GM18517 (cell line): Measurements from ENCODE around the gene DBX1.
"Not testable (repeated sequence)": the region's sequence is repeated elsewhere in the genome, so short reads cannot be mapped to it uniquely, and the experiment has no call there.

Experiments used
- ATAC-seq: cut with Tn5 transposase; IDR thresholded peaks from one replicate; pipeline ENCODE4 v1.9.1; 2021; ENCODE audit warnings: mild to moderate bottlenecking, moderate library complexity; ENCODE audit not compliant: unreplicated experiment

DBX1 gene

GRCh38 chr11:20160425-20161229 is at the start of gene DBX1:
Gene DBX1, minus strand, starts transcription at chr11:20160475. Its CDS starts 151 bp downstream, at chr11:20160324.
- no peak for ATAC-seq

GRCh38 chr11:20208622-20209111 is 48.4 kb upstream of the DBX1 start:
- no peak for ATAC-seq

GRCh38 chr11:20207781-20208621 is 47.7 kb upstream of the DBX1 start:
- no peak for ATAC-seq

GRCh38 chr11:20205807-20206206 is 45.5 kb upstream of the DBX1 start:
- ATAC-seq, result no peak

GRCh38 chr11:20204681-20205080 is 44.4 kb upstream of the DBX1 start:
- no peak for ATAC-seq

GRCh38 chr11:20203831-20204230 is 43.6 kb upstream of the DBX1 start:
- ATAC-seq, result no peak

- ATAC-seq, result no peak
Measured at GRCh38 chr11:20201231-20201630, 41.0 kb upstream of the DBX1 start.

- ATAC-seq, result not testable (repeated sequence)
Measured at GRCh38 chr11:20200331-20200955, 40.2 kb upstream of the DBX1 start.

GRCh38 chr11:20197881-20198280 is 37.6 kb upstream of the DBX1 start:
- no peak for ATAC-seq

GRCh38 chr11:20194470-20194869 is 34.2 kb upstream of the DBX1 start:
- ATAC-seq, result no peak

- no peak for ATAC-seq
Measured at GRCh38 chr11:20193307-20193706, 33.0 kb upstream of the DBX1 start.

GRCh38 chr11:20192641-20193040 is 32.4 kb upstream of the DBX1 start:
- no peak for ATAC-seq

GRCh38 chr11:20192151-20192550 is 31.9 kb upstream of the DBX1 start:
- ATAC-seq, result no peak

GRCh38 chr11:20178976-20179375 is 18.7 kb upstream of the DBX1 start:
- ATAC-seq, result no peak

GRCh38 chr11:20177136-20177535 is 16.9 kb upstream of the DBX1 start:
- no peak for ATAC-seq

GRCh38 chr11:20172721-20173447 is 12.6 kb upstream of the DBX1 start:
- ATAC-seq, result no peak

GRCh38 chr11:20163783-20164481 is 3.7 kb upstream of the DBX1 start:
- ATAC-seq, result no peak

GRCh38 chr11:20162824-20163782 is 2.8 kb upstream of the DBX1 start:
- ATAC-seq, result no peak
